Measurements from ENCODE around the gene DBNDD1.

DBNDD1 gene

GRCh38 chr16:89961920-89962319 lies 57.3 kb downstream of the DBNDD1 start:
- DNase-seq (ENCODE audit: low read depth), result no peak

GRCh38 chr16:89960966-89961365 lies 58.3 kb downstream of the DBNDD1 start:
- DNase-seq (ENCODE audit: low read depth), result no peak

GRCh38 chr16:89958596-89958995 lies 60.7 kb downstream of the DBNDD1 start:
- DNase-seq (ENCODE audit: low read depth), result no peak

- no peak for DNase-seq (ENCODE audit: low read depth)
These were observed 61.2 kb downstream of the DBNDD1 start for GRCh38 chr16:89958068-89958467.

DNA sequence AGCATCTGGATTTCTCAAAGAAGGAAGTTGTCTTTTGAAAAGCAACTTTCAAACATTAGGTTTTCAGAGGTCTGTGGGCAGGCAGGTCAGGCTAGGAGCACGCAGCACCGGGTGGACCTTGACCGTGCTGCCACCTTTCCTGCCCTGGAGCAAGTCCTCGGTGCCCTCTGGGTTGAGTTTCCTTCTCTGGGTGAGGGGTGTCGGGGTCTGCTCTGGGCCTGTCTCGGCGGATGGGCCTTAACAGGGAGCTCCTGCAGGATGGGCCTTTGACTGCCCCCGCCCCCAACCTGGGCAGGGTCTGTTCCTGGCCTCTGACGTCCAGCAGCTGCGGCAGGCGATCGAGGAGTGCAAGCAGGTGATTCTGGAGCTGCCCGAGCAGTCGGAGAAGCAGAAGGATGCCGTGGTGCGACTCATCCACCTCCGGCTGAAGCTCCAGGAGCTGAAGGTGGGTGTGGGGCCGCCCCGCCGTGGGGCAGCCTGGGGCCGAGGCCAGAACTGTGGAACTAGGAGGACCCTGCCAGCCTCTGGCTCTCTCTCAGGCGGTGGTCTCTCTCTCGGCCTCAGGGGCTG lies 62.0 kb downstream of the DBNDD1 start:
- no peak for DNase-seq (ENCODE audit: low read depth)

- DNase-seq (ENCODE audit: low read depth), result no peak
These were observed 62.6 kb downstream of the DBNDD1 start for GRCh38 chr16:89956505-89957215.

GRCh38 chr16:89955001-89955685 lies 64.1 kb downstream of the DBNDD1 start:
- no peak for DNase-seq (ENCODE audit: low read depth)

Measured in T follicular helper cell (primary cell).